HepG2 (cell line): ENCODE measurements around the gene ATAD3C. TPM values are rescaled to one million over a fixed set of nuclear protein-coding genes. Genes with fewer than 3 reads are reported as not detected.
A peak's percentile ranks its signal among the peaks of the same experiment; 100 is the strongest.

Source experiments
- ARNTL ChIP-seq: sonication (generic); formaldehyde crosslinking; IDR thresholded peaks from 2 replicates; pipeline ENCODE4 v1.4.0; 2020; ENCODE audit warnings: mild to moderate bottlenecking, missing genetic modification reagents
- BRF2 ChIP-seq: sonication (generic); formaldehyde crosslinking; IDR thresholded peaks from 2 replicates; pipeline ENCODE4 v1.8.1; 2022; ENCODE audit warnings: mild to moderate bottlenecking, missing genetic modification reagents
- CCAR2 ChIP-seq: fragments of 200-400 bp; formaldehyde crosslinking; optimal IDR thresholded peaks from 2 replicates; pipeline ENCODE3; 2018; ENCODE audit warnings: low read depth, mild to moderate bottlenecking, low read length, moderate library complexity
- ELF4 ChIP-seq: sonication (generic); formaldehyde crosslinking; IDR thresholded peaks from 2 replicates; pipeline ENCODE4 v1.5.0; 2020; ENCODE audit warnings: missing genetic modification reagents, mild to moderate bottlenecking, moderate library complexity, borderline replicate concordance
- KLF12 ChIP-seq: sonication (generic); formaldehyde crosslinking; IDR thresholded peaks from 2 replicates; pipeline ENCODE4 v1.4.0; 2020; ENCODE audit warnings: missing genetic modification reagents, borderline replicate concordance
- LCORL ChIP-seq, 2 experiments: fragments of 450-650 bp in 1 of 2; sonication (generic) in 1 of 2; formaldehyde crosslinking in 1 of 2; IDR thresholded peaks; 2 replicates each; pipeline versions ENCODE4 v1.5.0 to v1.6.1; 2017 to 2020; ENCODE audit warnings: antibody characterized with exemption in 1 of 2, missing genetic modification reagents in 1 of 2
- MAFK ChIP-seq, 2 experiments: IDR thresholded peaks in 1 of 2; conservative IDR thresholded peaks in 1 of 2; 2 replicates each; pipeline ENCODE4 v1.6.1; 2011; ENCODE audit warnings: improper control_type of control experiment in 2 of 2, low read length in 2 of 2
- RFXAP ChIP-seq: sonication (generic); formaldehyde crosslinking; IDR thresholded peaks from 2 replicates; pipeline ENCODE4 v1.4.0; 2020; ENCODE audit warnings: missing genetic modification reagents, borderline replicate concordance
- TFAP4 ChIP-seq: sonication (generic); IDR thresholded peaks from 2 replicates; pipeline ENCODE4 v1.6.1; 2016; ENCODE audit warnings: low read depth, borderline replicate concordance
- ZBTB14 ChIP-seq: sonication (generic); formaldehyde crosslinking; IDR thresholded peaks from 2 replicates; pipeline ENCODE4 v1.4.0; 2020; ENCODE audit warnings: missing genetic modification reagents
- ZKSCAN8 ChIP-seq: IDR thresholded peaks from 2 replicates; pipeline ENCODE4 v1.6.1; 2016; ENCODE audit warnings: borderline replicate concordance, missing genetic modification reagents, missing compliant biosample characterization
- ZNF24 ChIP-seq: fragments of 450-650 bp; IDR thresholded peaks from 2 replicates; pipeline ENCODE4 v1.6.1; 2017; ENCODE audit warnings: antibody characterized with exemption, mild to moderate bottlenecking
- ZNF510 ChIP-seq: sonication (generic); formaldehyde crosslinking; IDR thresholded peaks from 2 replicates; pipeline ENCODE4 v1.4.0; 2020; ENCODE audit warnings: low read depth, mild to moderate bottlenecking, missing genetic modification reagents
- ZNF614 ChIP-seq: IDR thresholded peaks from 2 replicates; pipeline ENCODE4 v1.6.1; 2018; ENCODE audit warnings: missing biosample characterization, missing genetic modification reagents, inconsistent platforms, borderline replicate concordance
- ZNF746 ChIP-seq: sonication (generic); formaldehyde crosslinking; IDR thresholded peaks from 2 replicates; pipeline ENCODE4 v1.8.0; 2022; ENCODE audit warnings: mild to moderate bottlenecking, missing genetic modification reagents
- ZUFSP ChIP-seq: sonication (generic); formaldehyde crosslinking; IDR thresholded peaks from 2 replicates; pipeline ENCODE4 v1.9.0; 2021; ENCODE audit warnings: missing genetic modification reagents, mild to moderate bottlenecking, borderline replicate concordance
- polyA plus RNA-seq, 8 experiments: library from polyadenylated mRNA; depleted of rRNA in 3 of 8; stranded (reverse) in 7 of 8; unstranded in 1 of 8; fragments of >200 nt; fragmentation: Illumina TruSeq in 4 of 8; extraction: Trizol in 4 of 8; gene quantifications; 2 replicates each; pipeline versions ENCODE4 v1.2.1 to v1.2.3, GENCODE V29; 2011 to 2016; ENCODE audit warnings: low read depth in 4 of 8, missing spikeins in 1 of 8, mixed read lengths in 1 of 8; ENCODE audit not compliant: insufficient read depth in 1 of 8
- total RNA-seq, 5 experiments: library from RNA; depleted of rRNA; stranded (reverse); fragments of >200 nt; fragmentation: Illumina TruSeq; extraction: Trizol; gene quantifications; 2 replicates each; pipeline ENCODE4 v1.2.3, GENCODE V29; 2016; ENCODE audit warnings: low read depth in 1 of 5
- TF ChIP-seq, protein P1 (sequence below): IDR thresholded peaks from 2 replicates; pipeline ENCODE4 v1.4.0; 2020; ENCODE audit warnings: mild to moderate bottlenecking, missing genetic modification reagents
- TF ChIP-seq, protein P2 (sequence below): sonication (generic); formaldehyde crosslinking; IDR thresholded peaks from 2 replicates; pipeline ENCODE4 v1.5.1; 2020; ENCODE audit warnings: mild to moderate bottlenecking, missing genetic modification reagents, moderate library complexity

The ATAD3C gene
- total and polyA plus RNA-seq, 2 of the 13 experiments (the other 11 are each of a cell fraction or from before 2014, with no cell fraction given) = 2.4 to 3.2 TPM

- no peak for TF ChIP-seq BRF2 (CRISPR knock-in tag)
- TF ChIP-seq KLF12 = peak; percentile 65
- peak; percentile 54; the same call in 1 of the 2 replicates for TF ChIP-seq ZNF746 (CRISPR knock-in tag)
- TF ChIP-seq MAFK (conservative IDR thresholded peaks at IDR 0.05 in 1 of 2, IDR thresholded peaks at IDR 0.05 in 1 of 2; ENCODE audit: low read length in 2 of 2) = no peak
- no peak for TF ChIP-seq ZBTB14 (CRISPR knock-in tag)
- peak; percentile 34; the same call in 1 of the 2 replicates for TF ChIP-seq ZNF614
- no peak for TF ChIP-seq CCAR2
- no peak for TF ChIP-seq ZNF510 (CRISPR knock-in tag)
- TF ChIP-seq, protein P1, sequence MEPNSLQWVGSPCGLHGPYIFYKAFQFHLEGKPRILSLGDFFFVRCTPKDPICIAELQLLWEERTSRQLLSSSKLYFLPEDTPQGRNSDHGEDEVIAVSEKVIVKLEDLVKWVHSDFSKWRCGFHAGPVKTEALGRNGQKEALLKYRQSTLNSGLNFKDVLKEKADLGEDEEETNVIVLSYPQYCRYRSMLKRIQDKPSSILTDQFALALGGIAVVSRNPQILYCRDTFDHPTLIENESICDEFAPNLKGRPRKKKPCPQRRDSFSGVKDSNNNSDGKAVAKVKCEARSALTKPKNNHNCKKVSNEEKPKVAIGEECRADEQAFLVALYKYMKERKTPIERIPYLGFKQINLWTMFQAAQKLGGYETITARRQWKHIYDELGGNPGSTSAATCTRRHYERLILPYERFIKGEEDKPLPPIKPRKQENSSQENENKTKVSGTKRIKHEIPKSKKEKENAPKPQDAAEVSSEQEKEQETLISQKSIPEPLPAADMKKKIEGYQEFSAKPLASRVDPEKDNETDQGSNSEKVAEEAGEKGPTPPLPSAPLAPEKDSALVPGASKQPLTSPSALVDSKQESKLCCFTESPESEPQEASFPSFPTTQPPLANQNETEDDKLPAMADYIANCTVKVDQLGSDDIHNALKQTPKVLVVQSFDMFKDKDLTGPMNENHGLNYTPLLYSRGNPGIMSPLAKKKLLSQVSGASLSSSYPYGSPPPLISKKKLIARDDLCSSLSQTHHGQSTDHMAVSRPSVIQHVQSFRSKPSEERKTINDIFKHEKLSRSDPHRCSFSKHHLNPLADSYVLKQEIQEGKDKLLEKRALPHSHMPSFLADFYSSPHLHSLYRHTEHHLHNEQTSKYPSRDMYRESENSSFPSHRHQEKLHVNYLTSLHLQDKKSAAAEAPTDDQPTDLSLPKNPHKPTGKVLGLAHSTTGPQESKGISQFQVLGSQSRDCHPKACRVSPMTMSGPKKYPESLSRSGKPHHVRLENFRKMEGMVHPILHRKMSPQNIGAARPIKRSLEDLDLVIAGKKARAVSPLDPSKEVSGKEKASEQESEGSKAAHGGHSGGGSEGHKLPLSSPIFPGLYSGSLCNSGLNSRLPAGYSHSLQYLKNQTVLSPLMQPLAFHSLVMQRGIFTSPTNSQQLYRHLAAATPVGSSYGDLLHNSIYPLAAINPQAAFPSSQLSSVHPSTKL (CRISPR knock-in tag) = peak; percentile 73
- TF ChIP-seq TFAP4 = peak; percentile 87
- TF ChIP-seq, protein P2, sequence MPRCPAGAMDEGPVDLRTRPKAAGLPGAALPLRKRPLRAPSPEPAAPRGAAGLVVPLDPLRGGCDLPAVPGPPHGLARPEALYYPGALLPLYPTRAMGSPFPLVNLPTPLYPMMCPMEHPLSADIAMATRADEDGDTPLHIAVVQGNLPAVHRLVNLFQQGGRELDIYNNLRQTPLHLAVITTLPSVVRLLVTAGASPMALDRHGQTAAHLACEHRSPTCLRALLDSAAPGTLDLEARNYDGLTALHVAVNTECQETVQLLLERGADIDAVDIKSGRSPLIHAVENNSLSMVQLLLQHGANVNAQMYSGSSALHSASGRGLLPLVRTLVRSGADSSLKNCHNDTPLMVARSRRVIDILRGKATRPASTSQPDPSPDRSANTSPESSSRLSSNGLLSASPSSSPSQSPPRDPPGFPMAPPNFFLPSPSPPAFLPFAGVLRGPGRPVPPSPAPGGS (CRISPR knock-in tag) = peak; percentile 61; the same call in 1 of the 2 replicates
- no peak for TF ChIP-seq ZUFSP (CRISPR knock-in tag)
- TF ChIP-seq ELF4 (CRISPR knock-in tag) = no peak
- no peak for TF ChIP-seq ARNTL (CRISPR knock-in tag)
- no peak; the same call in 1 of the 2 replicates for TF ChIP-seq ZKSCAN8 (CRISPR knock-in tag)
- TF ChIP-seq RFXAP (CRISPR knock-in tag) = peak; percentile 85; the same call in 1 of the 2 replicates
- TF ChIP-seq ZNF24 = no peak
- no peak for TF ChIP-seq LCORL (IDR thresholded peaks at IDR 0.05)
- TF ChIP-seq LCORL (CRISPR knock-in tag; IDR thresholded peaks at IDR 0.05) = peak; percentile 49; the same call in 1 of the 2 replicates
Observed at GRCh38 chr1:1511533-1512285, 62.2 kb downstream of the ATAD3C start, which contains the start of gene ATAD3A (continued).
